ENCODE results near the gene TRAF3IP1. TPM values are rescaled to one million over a fixed set of nuclear protein-coding genes. Genes with fewer than 3 reads are reported as not detected.

The TRAF3IP1 gene
- total RNA-seq, 1 donor from 2014 or later, result 14.4 TPM

Other genes starting within 250 kb of the TRAF3IP1 start
- 0.05 and 0.20 TPM in 2 replicates for gene ESPNL, start 220.2 kb upstream of the TRAF3IP1 start, total RNA-seq
- gene KLHL30, start 181.8 kb upstream of the TRAF3IP1 start, total RNA-seq, result not detected in 2 replicates
- gene ERFE, start 161.5 kb upstream of the TRAF3IP1 start, total RNA-seq, result 0.20 TPM in 1 of 2 replicates, not detected in the other
- gene ILKAP, start 116.8 kb upstream of the TRAF3IP1 start, total RNA-seq, result 77.3 and 79.9 TPM in 2 replicates
- 10.3 and 11.2 TPM in 2 replicates for gene HES6, start 80.5 kb upstream of the TRAF3IP1 start, total RNA-seq
- 19.0 and 21.2 TPM in 2 replicates for gene PER2, start 31.9 kb upstream of the TRAF3IP1 start, total RNA-seq
- 32.4 and 35.2 TPM in 2 replicates for gene ASB1, start 106.4 kb downstream of the TRAF3IP1 start, total RNA-seq

All from activated T-helper 1 cell treated with anti-CD3 and anti-CD28 coated beads, Interleukin-12 subunit alpha, Interleukin-12 subunit beta, Interleukin-2, Interleukin-4 antibody, amounts not matched to agents 30 ng/mL and 10 ng/mL and 1 ng/mL, durations not matched to agents 14 hours and 24 hours and 36 hours (primary cell).